H9 (cell line): Measurements from ENCODE around the gene TRABD2B. TPM values are rescaled to one million over a fixed set of nuclear protein-coding genes. Genes with fewer than 3 reads are reported as not detected.

Source experiments
- DNase-seq: peaks from one replicate; pipeline ENCODE4 v3.0.0-alpha.2; 2017
- H2AFZ ChIP-seq: one replicate; pipeline ENCODE4 v1.6.1; 2013; ENCODE audit warnings: mild to moderate bottlenecking, low read length, control low read depth, moderate library complexity
- H2AK5ac ChIP-seq: 2 replicates; pipeline ENCODE4 v1.6.1; 2013; ENCODE audit warnings: low read length, control low read depth, mixed read lengths; ENCODE audit not compliant: insufficient read length
- H2BK120ac ChIP-seq: one replicate; pipeline ENCODE4 v1.6.1; 2013; ENCODE audit warnings: low read depth, mild to moderate bottlenecking, low read length, control low read depth, inconsistent platforms; ENCODE audit not compliant: poor library complexity, severe bottlenecking
- H2BK12ac ChIP-seq: 2 replicates; pipeline ENCODE4 v1.6.1; 2013; ENCODE audit warnings: low read length, control low read depth, mixed read lengths, low read depth; ENCODE audit not compliant: insufficient read length
- H2BK15ac ChIP-seq: 2 replicates; pipeline ENCODE4 v1.6.1; 2013; ENCODE audit warnings: low read depth, low read length, control low read depth
- H2BK20ac ChIP-seq: one replicate; pipeline ENCODE4 v1.6.1; 2013; ENCODE audit warnings: low read depth, mild to moderate bottlenecking, low read length, control low read depth, inconsistent platforms; ENCODE audit not compliant: poor library complexity, severe bottlenecking
- H2BK5ac ChIP-seq: 2 replicates; pipeline ENCODE4 v1.6.1; 2013; ENCODE audit warnings: low read length, control low read depth, mixed read lengths; ENCODE audit not compliant: insufficient read length
- H3K14ac ChIP-seq: 2 replicates; pipeline ENCODE4 v1.6.1; 2013; ENCODE audit warnings: low read length, control low read depth; ENCODE audit not compliant: insufficient read depth
- H3K18ac ChIP-seq: 2 replicates; pipeline ENCODE4 v1.6.1; 2013; ENCODE audit warnings: low read depth, mild to moderate bottlenecking, mixed read lengths, low read length, control low read depth; ENCODE audit not compliant: insufficient read length
- H3K23ac ChIP-seq: 2 replicates; pipeline ENCODE4 v1.6.1; 2013; ENCODE audit warnings: low read length, control low read depth, mixed read lengths, low read depth; ENCODE audit not compliant: insufficient read length
- H3K23me2 ChIP-seq: 2 replicates; pipeline ENCODE4 v1.6.1; 2013; ENCODE audit warnings: low read depth, mild to moderate bottlenecking, mixed read lengths, low read length, control low read depth; ENCODE audit not compliant: insufficient read length, poor library complexity, severe bottlenecking
- H3K27ac ChIP-seq: 2 replicates; pipeline ENCODE4 v1.5.1; 2013; ENCODE audit warnings: low read length, control low read depth, mixed read lengths, low read depth; ENCODE audit not compliant: insufficient read length
- H3K27me3 ChIP-seq: 2 replicates; pipeline ENCODE4 v1.6.1; 2013; ENCODE audit warnings: low read length, control low read depth, inconsistent platforms; ENCODE audit not compliant: insufficient read depth
- H3K4ac ChIP-seq: 2 replicates; pipeline ENCODE4 v1.6.1; 2013; ENCODE audit warnings: low read depth, mild to moderate bottlenecking, control low read depth, inconsistent platforms, low read length, moderate library complexity
- H3K4me1 ChIP-seq: 2 replicates; pipeline ENCODE4 v1.6.1; 2013; ENCODE audit warnings: low read length, control low read depth, inconsistent platforms; ENCODE audit not compliant: insufficient read depth
- H3K4me2 ChIP-seq: 2 replicates; pipeline ENCODE4 v1.6.1; 2013; ENCODE audit warnings: low read length, control low read depth, mixed read lengths; ENCODE audit not compliant: insufficient read length, insufficient read depth
- H3K56ac ChIP-seq: 2 replicates; pipeline ENCODE4 v1.6.1; 2013; ENCODE audit warnings: low read depth, mild to moderate bottlenecking, mixed read lengths, low read length, control low read depth; ENCODE audit not compliant: insufficient read length
- H3K79me1 ChIP-seq: 2 replicates; pipeline ENCODE4 v1.6.1; 2013; ENCODE audit warnings: low read depth, mild to moderate bottlenecking, moderate library complexity, low read length, control low read depth, inconsistent platforms; ENCODE audit not compliant: insufficient read depth, poor library complexity, severe bottlenecking
- H3K79me2 ChIP-seq: 2 replicates; pipeline ENCODE4 v1.6.1; 2013; ENCODE audit warnings: low read length, control low read depth, inconsistent platforms; ENCODE audit not compliant: insufficient read depth
- H3K9ac ChIP-seq: 2 replicates; pipeline ENCODE4 v1.6.1; 2013; ENCODE audit warnings: low read length, control low read depth, mixed read lengths; ENCODE audit not compliant: insufficient read length; ENCODE audit errors: extremely low read depth
- H3K9me3 ChIP-seq: one replicate; pipeline ENCODE4 v1.6.1; 2013; ENCODE audit warnings: low read depth, low read length, inconsistent platforms; ENCODE audit not compliant: control insufficient read depth
- H3T11ph ChIP-seq: one replicate; pipeline ENCODE4 v1.6.1; 2013; ENCODE audit warnings: mild to moderate bottlenecking, low read length, control low read depth, inconsistent platforms
- H4K20me1 ChIP-seq: one replicate; pipeline ENCODE4 v1.6.1; 2013; ENCODE audit not compliant: control insufficient read depth, insufficient read length, insufficient read depth
- H4K5ac ChIP-seq: 2 replicates; pipeline ENCODE4 v1.6.1; 2013; ENCODE audit warnings: low read depth, mild to moderate bottlenecking, mixed read lengths, low read length, control low read depth; ENCODE audit not compliant: insufficient read length
- H4K8ac ChIP-seq: replicated peaks from 2 replicates; pipeline ENCODE4 v1.6.1; 2013; ENCODE audit warnings: low read length, control low read depth, mixed read lengths, low read depth; ENCODE audit not compliant: insufficient read length
- H4K91ac ChIP-seq: 2 replicates; pipeline ENCODE4 v1.6.1; 2013; ENCODE audit warnings: low read depth, mild to moderate bottlenecking, moderate library complexity, mixed read lengths, low read length, control low read depth; ENCODE audit not compliant: insufficient read length
- H3K27ac Mint-ChIP-seq, 3 experiments: 2 replicates in 2 of 3; 3 replicates in 1 of 3; pipeline ENCODE4 v1.8.0; 2020 to 2021; ENCODE audit warnings: mixed read lengths in 3 of 3, mild to moderate bottlenecking in 1 of 3, moderate library complexity in 1 of 3
- H3K27me3 Mint-ChIP-seq: 2 replicates; pipeline ENCODE4 v1.8.0; 2021; ENCODE audit warnings: low read depth, mild to moderate bottlenecking, moderate library complexity, mixed read lengths
- H3K36me3 Mint-ChIP-seq, 3 experiments: 2 replicates in 2 of 3; 3 replicates in 1 of 3; pipeline ENCODE4 v1.8.0; 2020 to 2021; ENCODE audit warnings: low read depth in 3 of 3, mixed read lengths in 3 of 3; ENCODE audit not compliant: insufficient read depth in 1 of 3
- H3K4me1 Mint-ChIP-seq, 2 experiments: 2 replicates each; pipeline ENCODE4 v1.8.0; 2020; ENCODE audit warnings: mixed read lengths in 2 of 2
- H3K4me3 Mint-ChIP-seq, 2 experiments: 2 replicates in 1 of 2; 3 replicates in 1 of 2; pipeline ENCODE4 v1.8.0; 2020 to 2021; ENCODE audit warnings: mild to moderate bottlenecking in 2 of 2, mixed read lengths in 2 of 2, moderate library complexity in 1 of 2
- H3K9me3 Mint-ChIP-seq, 2 experiments: 2 replicates in 1 of 2; 3 replicates in 1 of 2; pipeline ENCODE4 v1.8.0; 2020; ENCODE audit warnings: mild to moderate bottlenecking in 2 of 2, mixed read lengths in 2 of 2, moderate library complexity in 1 of 2
- WGBS: extraction: QIAGEN DNeasy Blood & Tissue Kit; methylation state at CpG from one replicate; pipeline ENCODE4 v1.1.7; 2013; ENCODE audit warnings: missing lambda C conversion rate, low lambda C conversion rate, mixed read lengths; ENCODE audit not compliant: insufficient read length; ENCODE audit errors: extremely low coverage; 5-methylcytosine and 5-hydroxymethylcytosine counted together
- total RNA-seq: library from RNA; stranded (reverse); gene quantifications from 2 replicates; pipeline ENCODE4 v1.2.1, GENCODE V29; 2021
- TF ChIP-seq, protein P1 (sequence below): fragments of 200-600 bp; sonication (generic); conservative IDR thresholded peaks from 3 replicates; pipeline ENCODE4 v1.8.0; 2021; ENCODE audit warnings: antibody characterized with exemption, mild to moderate bottlenecking

TRABD2B gene
- total RNA-seq, 1 experiment from 2014 or later: 2.3 TPM

DNA sequence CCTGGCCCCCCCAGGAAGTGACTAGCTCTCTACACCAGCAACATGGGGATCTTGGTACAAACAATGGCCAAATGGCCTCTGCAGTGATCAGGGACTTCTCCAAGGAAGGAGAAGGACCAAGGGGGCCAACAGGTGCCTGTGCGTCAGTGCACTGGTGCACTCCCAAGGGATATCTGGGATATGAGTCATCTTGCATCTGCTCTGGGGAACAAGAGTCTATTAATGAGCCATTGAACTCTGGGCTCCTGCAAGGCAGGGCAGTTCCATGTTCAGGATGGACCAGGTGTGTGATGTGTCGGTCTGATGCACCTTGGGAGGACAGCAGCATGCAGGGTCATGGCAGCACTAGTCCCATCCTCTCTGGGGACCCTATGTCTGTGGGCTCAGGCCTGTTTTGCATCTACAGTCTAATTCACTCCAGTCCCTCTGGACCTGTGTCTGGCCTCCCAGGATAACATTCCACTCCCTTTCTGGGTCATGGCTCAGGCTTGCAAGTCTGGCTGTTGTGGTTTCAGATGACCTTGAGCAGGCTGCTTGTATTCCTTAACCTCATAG, 125.3 kb downstream of the TRABD2B start:
- no peak for DNase-seq
- Histone ChIP-seq H2BK120ac (no peak overlapping the region), H2AK5ac (no peak overlapping the region), H3K27ac (no peak overlapping the region), H3K4me1 (no peaks in the 10 kb centered on the region), H4K5ac (no peak overlapping the region), H4K91ac (no peak overlapping the region), H3K14ac (no peak overlapping the region), H3K23me2 (no peaks in the 10 kb centered on the region), H4K8ac (no peak overlapping the region), H3K79me1 (no peaks in the 10 kb centered on the region), H2AFZ (no peak overlapping the region), H3K79me2 (no peaks in the 10 kb centered on the region), H3K4me2 (no peak overlapping the region), H3K18ac (no peak overlapping the region), H2BK20ac (no peak overlapping the region), H3K27me3 (no peaks in the 10 kb centered on the region; the same call in 1 of the 2 replicates), H3T11ph (no peak overlapping the region), H3K56ac (no peak overlapping the region), H3K23ac (no peak overlapping the region), H3K9ac (no peak overlapping the region), H3K4ac (no peak overlapping the region), H4K20me1 (no peaks in the 10 kb centered on the region), H2BK12ac (no peak overlapping the region), H2BK5ac (no peak overlapping the region), H3K9me3 (no peaks in the 10 kb centered on the region), H2BK15ac (no peak overlapping the region)
- WGBS: no CpG with 5 or more reads among the region's 2 CpGs
- peaks cover 10 to 14% of the 10 kb centered on the region in 2 experiments; a peak in 3 of 4 replicates for H3K4me1 Mint-ChIP-seq
- H3K36me3 Mint-ChIP-seq: peaks cover 0 to 4% (median 0%) of the 10 kb centered on the region in 3 experiments; a peak in 3 of 7 replicates
- no peak overlapping the region; a peak in 1 of 5 replicates for H3K4me3 Mint-ChIP-seq
- H3K27ac Mint-ChIP-seq: no peak overlapping the region
- H3K27me3 Mint-ChIP-seq: peaks cover 6% of the 10 kb centered on the region
- TF ChIP-seq, protein P1, sequence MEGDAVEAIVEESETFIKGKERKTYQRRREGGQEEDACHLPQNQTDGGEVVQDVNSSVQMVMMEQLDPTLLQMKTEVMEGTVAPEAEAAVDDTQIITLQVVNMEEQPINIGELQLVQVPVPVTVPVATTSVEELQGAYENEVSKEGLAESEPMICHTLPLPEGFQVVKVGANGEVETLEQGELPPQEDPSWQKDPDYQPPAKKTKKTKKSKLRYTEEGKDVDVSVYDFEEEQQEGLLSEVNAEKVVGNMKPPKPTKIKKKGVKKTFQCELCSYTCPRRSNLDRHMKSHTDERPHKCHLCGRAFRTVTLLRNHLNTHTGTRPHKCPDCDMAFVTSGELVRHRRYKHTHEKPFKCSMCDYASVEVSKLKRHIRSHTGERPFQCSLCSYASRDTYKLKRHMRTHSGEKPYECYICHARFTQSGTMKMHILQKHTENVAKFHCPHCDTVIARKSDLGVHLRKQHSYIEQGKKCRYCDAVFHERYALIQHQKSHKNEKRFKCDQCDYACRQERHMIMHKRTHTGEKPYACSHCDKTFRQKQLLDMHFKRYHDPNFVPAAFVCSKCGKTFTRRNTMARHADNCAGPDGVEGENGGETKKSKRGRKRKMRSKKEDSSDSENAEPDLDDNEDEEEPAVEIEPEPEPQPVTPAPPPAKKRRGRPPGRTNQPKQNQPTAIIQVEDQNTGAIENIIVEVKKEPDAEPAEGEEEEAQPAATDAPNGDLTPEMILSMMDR: no peak
- H3K9me3 Mint-ChIP-seq: no peaks in the 10 kb centered on the region; a peak in 2 of 5 replicates
